ENCODE data around the gene CDKN2AIP. TPM values are rescaled to one million over a fixed set of nuclear protein-coding genes. Genes with fewer than 3 reads are reported as not detected.
A peak's percentile ranks its signal among the peaks of the same experiment; 100 is the strongest.

The CDKN2AIP gene
- total RNA-seq, 2 experiments from 2014 or later, result 26.4 to 26.6 TPM

DNA sequence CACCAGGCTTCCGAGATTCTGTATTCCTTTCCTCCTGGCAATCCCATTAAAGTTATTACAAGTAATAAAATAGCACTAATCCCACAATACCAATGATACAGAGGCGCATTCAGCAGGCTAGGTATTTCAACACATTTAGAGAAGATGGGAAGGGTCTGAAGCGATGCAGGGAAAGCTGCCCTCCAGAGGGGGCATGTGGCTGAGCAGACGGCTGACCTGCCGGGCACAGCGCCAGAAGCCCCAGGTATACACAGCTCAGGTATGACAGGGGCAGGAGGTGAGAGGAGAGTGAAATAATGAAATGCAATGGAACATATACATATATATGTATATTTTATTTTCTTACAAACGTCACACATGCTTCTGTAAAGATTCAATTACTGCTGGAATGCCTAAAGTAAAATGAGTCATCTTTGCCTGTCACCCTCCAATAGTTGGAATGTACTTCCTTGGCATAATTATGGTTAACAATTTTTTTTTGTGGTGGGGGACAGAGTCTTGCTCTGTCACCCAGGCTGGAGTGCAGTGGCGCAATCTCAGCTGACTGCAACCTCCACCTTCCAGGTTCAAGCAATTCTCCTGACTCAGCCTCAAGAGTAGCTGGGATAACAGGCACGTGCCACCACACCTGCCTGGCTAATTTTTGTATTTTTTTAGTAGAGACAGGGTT lies 21.3 kb upstream of the CDKN2AIP start:
- Mint-ChIP-seq H3K9me3 (no peaks in the 10 kb centered on the region), H3K4me3 (no peak overlapping the region), H3K36me3 (ENCODE audit: low read depth) (no peaks in the 10 kb centered on the region), H3K27me3 (no peaks in the 10 kb centered on the region), H3K27ac (no peak overlapping the region), H3K4me1 (ENCODE audit: low read depth) (peaks cover 6% of the 10 kb centered on the region)
- intact Hi-C loops (cut with micrococcal nuclease), result no loop called here
- ATAC-seq (no peak), DNase-seq (no peak)
- POLR2A ChIA-PET, result no interaction called here
- TF ChIP-seq, protein P1, sequence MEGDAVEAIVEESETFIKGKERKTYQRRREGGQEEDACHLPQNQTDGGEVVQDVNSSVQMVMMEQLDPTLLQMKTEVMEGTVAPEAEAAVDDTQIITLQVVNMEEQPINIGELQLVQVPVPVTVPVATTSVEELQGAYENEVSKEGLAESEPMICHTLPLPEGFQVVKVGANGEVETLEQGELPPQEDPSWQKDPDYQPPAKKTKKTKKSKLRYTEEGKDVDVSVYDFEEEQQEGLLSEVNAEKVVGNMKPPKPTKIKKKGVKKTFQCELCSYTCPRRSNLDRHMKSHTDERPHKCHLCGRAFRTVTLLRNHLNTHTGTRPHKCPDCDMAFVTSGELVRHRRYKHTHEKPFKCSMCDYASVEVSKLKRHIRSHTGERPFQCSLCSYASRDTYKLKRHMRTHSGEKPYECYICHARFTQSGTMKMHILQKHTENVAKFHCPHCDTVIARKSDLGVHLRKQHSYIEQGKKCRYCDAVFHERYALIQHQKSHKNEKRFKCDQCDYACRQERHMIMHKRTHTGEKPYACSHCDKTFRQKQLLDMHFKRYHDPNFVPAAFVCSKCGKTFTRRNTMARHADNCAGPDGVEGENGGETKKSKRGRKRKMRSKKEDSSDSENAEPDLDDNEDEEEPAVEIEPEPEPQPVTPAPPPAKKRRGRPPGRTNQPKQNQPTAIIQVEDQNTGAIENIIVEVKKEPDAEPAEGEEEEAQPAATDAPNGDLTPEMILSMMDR (IDR thresholded peaks at IDR 0.05), result no peak
- CTCF ChIA-PET, result interaction anchor here (1.8 kb wide), 1 partner anchor 16 kb away, joined by 7 read pairs; no protein-coding TSS in a partner anchor

DNA sequence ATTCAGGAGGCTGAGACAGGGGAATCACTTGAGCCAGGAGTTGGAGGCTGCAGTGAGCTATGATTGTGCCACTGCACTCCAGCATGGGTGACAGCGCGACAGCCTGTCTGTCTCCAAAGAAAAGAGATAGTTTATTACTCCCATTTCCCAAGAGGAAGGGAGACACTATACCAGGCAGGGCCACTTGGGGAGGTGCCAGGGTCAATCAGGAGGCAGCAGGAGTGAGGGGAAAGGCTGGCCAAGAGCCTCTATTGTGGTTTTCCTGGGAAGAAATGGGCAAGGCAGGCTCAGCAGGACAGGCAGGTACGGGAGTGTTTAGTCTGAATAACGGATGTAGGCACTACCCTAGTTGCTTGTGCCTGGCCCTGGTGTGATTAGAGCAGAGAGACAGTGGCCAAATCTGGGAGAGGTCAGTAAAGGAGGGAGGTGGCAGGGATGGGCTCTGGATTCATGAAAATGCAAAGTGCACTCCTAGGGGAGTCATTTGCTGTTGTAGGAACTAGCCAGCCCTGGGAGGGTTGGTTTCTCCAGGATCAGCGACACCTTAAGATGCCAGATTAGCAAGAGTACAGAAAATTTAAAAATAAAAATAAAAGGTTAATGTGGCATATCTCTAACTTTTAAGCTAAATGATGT lies 20.2 kb upstream of the CDKN2AIP start:
- H3K4me1 Mint-ChIP-seq (ENCODE audit: low read depth), result peaks cover 6% of the 10 kb centered on the region
- POLR2A ChIA-PET, result no interaction called here
- H3K36me3 Mint-ChIP-seq (ENCODE audit: low read depth), result no peaks in the 10 kb centered on the region
- intact Hi-C loops (cut with micrococcal nuclease), result no loop called here
- no peak overlapping the region for H3K27ac Mint-ChIP-seq
- ATAC-seq (no peak), DNase-seq (no peak)
- H3K27me3 Mint-ChIP-seq, result no peaks in the 10 kb centered on the region
- CTCF ChIA-PET, result interaction anchor here (0.6 kb wide), 1 partner anchor 35 kb away, joined by 3 read pairs; no protein-coding TSS in a partner anchor
- no peak overlapping the region for H3K4me3 Mint-ChIP-seq
- no peaks in the 10 kb centered on the region for H3K9me3 Mint-ChIP-seq
- TF ChIP-seq, protein P1 (IDR thresholded peaks at IDR 0.05), result no peak

DNA sequence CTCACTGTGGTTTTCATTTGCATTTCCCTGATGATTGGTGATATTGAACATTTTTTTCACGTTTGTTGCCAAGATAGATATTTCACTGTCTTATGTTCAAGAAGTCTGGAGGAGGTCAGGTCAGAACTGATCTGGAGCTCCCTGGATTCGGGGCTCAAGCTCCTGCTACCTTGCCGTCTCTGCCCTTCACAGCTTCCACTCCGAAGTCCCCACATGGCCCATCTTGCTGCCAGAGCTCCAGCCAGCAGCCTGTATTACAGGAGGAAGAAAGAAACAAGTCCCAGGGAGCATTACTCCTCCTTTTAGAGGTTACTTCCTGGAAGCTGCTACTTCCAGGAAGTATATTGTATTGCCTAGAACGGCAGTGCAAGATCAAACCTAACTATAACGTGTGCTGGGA lies 17.9 kb upstream of the CDKN2AIP start:
- ChIA-PET POLR2A (no interaction called here), CTCF (interaction anchor here (1.3 kb wide), 1 partner anchor 19 kb away, joined by 3 read pairs; no protein-coding TSS in a partner anchor)
- peak overlapping the region; percentile 61 for H3K27ac Mint-ChIP-seq
- H3K9me3 Mint-ChIP-seq, result no peaks in the 10 kb centered on the region
- DNase-seq (no peak), ATAC-seq (no peak)
- peaks cover 19% of the 10 kb centered on the region for H3K4me1 Mint-ChIP-seq (ENCODE audit: low read depth)
- no peaks in the 10 kb centered on the region for H3K36me3 Mint-ChIP-seq (ENCODE audit: low read depth)
- H3K27me3 Mint-ChIP-seq, result no peaks in the 10 kb centered on the region
- intact Hi-C loops (cut with micrococcal nuclease), result no loop called here
- TF ChIP-seq, protein P1 (IDR thresholded peaks at IDR 0.05), result no peak
- H3K4me3 Mint-ChIP-seq, result no peak overlapping the region

DNA sequence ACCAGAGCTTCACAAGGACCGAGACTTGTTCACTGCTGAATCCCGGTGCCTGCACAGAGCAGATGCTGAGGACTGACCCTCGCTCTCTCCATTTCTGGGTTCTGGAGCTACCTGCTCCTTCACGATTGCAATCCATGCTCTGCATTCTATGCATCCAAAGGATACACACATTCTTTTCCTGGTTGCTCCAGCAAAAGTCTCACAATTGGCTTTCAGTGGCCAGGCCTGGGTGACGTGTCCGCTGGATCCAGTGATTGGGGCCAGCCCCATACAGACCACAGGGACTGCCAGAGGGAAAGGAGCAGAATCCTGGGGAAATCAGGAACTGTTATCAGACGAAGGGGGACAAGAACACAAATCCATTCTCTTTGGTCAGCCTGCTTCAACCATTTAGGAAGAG lies 14.9 kb upstream of the CDKN2AIP start:
- ChIA-PET POLR2A (interaction anchor here (0.9 to 1.2 kb wide), 3 partner anchors 14 to 17 kb away, joined by 3 read pairs; no protein-coding TSS in a partner anchor), CTCF (interaction anchor here (2.8 kb wide), 1 partner anchor 22 kb away, joined by 9 read pairs; no protein-coding TSS in a partner anchor)
- Mint-ChIP-seq H3K4me1 (ENCODE audit: low read depth) (peaks cover 28% of the 10 kb centered on the region), H3K27me3 (no peaks in the 10 kb centered on the region), H3K9me3 (no peaks in the 10 kb centered on the region), H3K36me3 (ENCODE audit: low read depth) (no peaks in the 10 kb centered on the region), H3K27ac (no peak overlapping the region), H3K4me3 (no peak overlapping the region)
- intact Hi-C loops (cut with micrococcal nuclease), result no loop called here
- no peak for ATAC-seq
- DNase-seq, result no peak
- TF ChIP-seq, protein P1 (IDR thresholded peaks at IDR 0.05), result no peak
